ENCODE results near the gene ZCCHC14.

The ZCCHC14 gene

GRCh38 chr16:87472142-87472778 lies 20.6 kb downstream of the ZCCHC14 start:
- Histone ChIP-seq H3K4me3 (replicated peaks; ENCODE audit: low read depth, low read length) (no peak overlapping the region), H3K36me3 (ENCODE audit: control insufficient read depth, insufficient read depth, low read length) (no peaks in the 10 kb centered on the region), H3K27me3 (replicated peaks; ENCODE audit: control insufficient read depth, insufficient read depth, low read length) (no peaks in the 10 kb centered on the region)
- no peak for TF ChIP-seq CTCF (IDR thresholded peaks at IDR 0.05; ENCODE audit: insufficient read depth, low read length, poor library complexity, severe bottlenecking)
- DNase-seq (ENCODE audit: extremely low read depth, insufficient read length) = no peak

- TF ChIP-seq CTCF (IDR thresholded peaks at IDR 0.05; ENCODE audit: insufficient read depth, low read length, poor library complexity, severe bottlenecking) = no peak
- no peaks in the 10 kb centered on the region for H3K36me3 ChIP-seq (ENCODE audit: control insufficient read depth, insufficient read depth, low read length)
- no peak for DNase-seq (ENCODE audit: extremely low read depth, insufficient read length)
- H3K4me3 ChIP-seq (replicated peaks; ENCODE audit: low read depth, low read length) = no peak overlapping the region
- no peaks in the 10 kb centered on the region for H3K27me3 ChIP-seq (replicated peaks; ENCODE audit: control insufficient read depth, insufficient read depth, low read length)
These were observed 21.3 kb downstream of the ZCCHC14 start for GRCh38 chr16:87471278-87472141.

GRCh38 chr16:87470332-87470731 lies 22.5 kb downstream of the ZCCHC14 start:
- no peak for DNase-seq (ENCODE audit: extremely low read depth, insufficient read length)
- TF ChIP-seq CTCF (IDR thresholded peaks at IDR 0.05; ENCODE audit: insufficient read depth, low read length, poor library complexity, severe bottlenecking) = no peak

GRCh38 chr16:87469169-87469568 lies 23.7 kb downstream of the ZCCHC14 start:
- no peak for TF ChIP-seq CTCF (IDR thresholded peaks at IDR 0.05; ENCODE audit: insufficient read depth, low read length, poor library complexity, severe bottlenecking)
- DNase-seq (ENCODE audit: extremely low read depth, insufficient read length) = no peak
- no peaks in the 10 kb centered on the region for H3K27me3 ChIP-seq (replicated peaks; ENCODE audit: control insufficient read depth, insufficient read depth, low read length)
- no peaks in the 10 kb centered on the region for H3K36me3 ChIP-seq (ENCODE audit: control insufficient read depth, insufficient read depth, low read length)
- no peak overlapping the region for H3K4me3 ChIP-seq (replicated peaks; ENCODE audit: low read depth, low read length)

More at GRCh38 chr16:87470332-87470731, 22.5 kb downstream of the ZCCHC14 start:
- H3K4me3 ChIP-seq (replicated peaks; ENCODE audit: low read depth, low read length) = no peak overlapping the region
- no peaks in the 10 kb centered on the region for H3K36me3 ChIP-seq (ENCODE audit: control insufficient read depth, insufficient read depth, low read length)
- H3K27me3 ChIP-seq (replicated peaks; ENCODE audit: control insufficient read depth, insufficient read depth, low read length) = no peaks in the 10 kb centered on the region

- TF ChIP-seq CTCF (IDR thresholded peaks at IDR 0.05; ENCODE audit: insufficient read depth, low read length, poor library complexity, severe bottlenecking) = no peak
- Histone ChIP-seq H3K4me3 (replicated peaks; ENCODE audit: low read depth, low read length) (no peak overlapping the region), H3K27me3 (replicated peaks; ENCODE audit: control insufficient read depth, insufficient read depth, low read length) (no peaks in the 10 kb centered on the region), H3K36me3 (ENCODE audit: control insufficient read depth, insufficient read depth, low read length) (no peaks in the 10 kb centered on the region)
- DNase-seq (ENCODE audit: extremely low read depth, insufficient read length) = no peak
These were observed 24.3 kb downstream of the ZCCHC14 start for GRCh38 chr16:87468550-87468949.

Data from GM06990 (cell line).